ENCODE data around the gene GGACT. TPM values are rescaled to one million over a fixed set of nuclear protein-coding genes. Genes with fewer than 3 reads are reported as not detected.

GGACT gene
- total RNA-seq, 1 experiment from 2014 or later = 2.6 TPM

DNA sequence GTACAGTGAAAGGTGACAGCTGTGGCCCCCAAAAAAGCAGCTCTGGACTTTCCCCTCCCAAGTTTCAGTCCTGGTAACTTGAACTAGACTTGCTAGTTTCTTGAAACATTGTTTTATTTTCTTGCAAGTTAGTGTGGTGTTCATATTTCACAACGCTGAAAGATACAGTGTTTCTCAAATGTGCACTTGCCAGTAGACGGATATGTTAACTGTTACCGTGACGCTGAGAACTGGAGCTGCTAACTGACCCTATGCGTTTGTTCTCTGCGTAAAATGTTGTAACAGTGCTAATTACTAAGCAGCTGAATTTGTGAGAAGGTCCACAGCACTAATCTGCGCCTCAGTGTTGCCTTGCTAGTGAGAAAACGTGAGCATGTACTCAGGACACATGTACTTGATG, 79.6 kb downstream of the GGACT start:
- CTCF ChIA-PET = no interaction called here
- no peak overlapping the region for H3K4me3 Mint-ChIP-seq (ENCODE audit: low read depth, unreplicated experiment)
- BruUV-seq (replicated peaks) = no TSS peak
- no peak for DNase-seq
- H3K27me3 Mint-ChIP-seq (ENCODE audit: unreplicated experiment) = no peaks in the 10 kb centered on the region
- no peaks in the 10 kb centered on the region for H3K9me3 Mint-ChIP-seq (ENCODE audit: low read depth, unreplicated experiment)
- no peak overlapping the region for H3K27ac Mint-ChIP-seq (ENCODE audit: unreplicated experiment)
- H3K36me3 Mint-ChIP-seq (ENCODE audit: insufficient read depth, unreplicated experiment) = no peaks in the 10 kb centered on the region
- no peaks in the 10 kb centered on the region for H3K4me1 Mint-ChIP-seq (ENCODE audit: low read depth, unreplicated experiment)
- intact Hi-C loops (cut with micrococcal nuclease; ENCODE audit: unreplicated experiment) = no loop called here
- TF ChIP-seq, protein P1, sequence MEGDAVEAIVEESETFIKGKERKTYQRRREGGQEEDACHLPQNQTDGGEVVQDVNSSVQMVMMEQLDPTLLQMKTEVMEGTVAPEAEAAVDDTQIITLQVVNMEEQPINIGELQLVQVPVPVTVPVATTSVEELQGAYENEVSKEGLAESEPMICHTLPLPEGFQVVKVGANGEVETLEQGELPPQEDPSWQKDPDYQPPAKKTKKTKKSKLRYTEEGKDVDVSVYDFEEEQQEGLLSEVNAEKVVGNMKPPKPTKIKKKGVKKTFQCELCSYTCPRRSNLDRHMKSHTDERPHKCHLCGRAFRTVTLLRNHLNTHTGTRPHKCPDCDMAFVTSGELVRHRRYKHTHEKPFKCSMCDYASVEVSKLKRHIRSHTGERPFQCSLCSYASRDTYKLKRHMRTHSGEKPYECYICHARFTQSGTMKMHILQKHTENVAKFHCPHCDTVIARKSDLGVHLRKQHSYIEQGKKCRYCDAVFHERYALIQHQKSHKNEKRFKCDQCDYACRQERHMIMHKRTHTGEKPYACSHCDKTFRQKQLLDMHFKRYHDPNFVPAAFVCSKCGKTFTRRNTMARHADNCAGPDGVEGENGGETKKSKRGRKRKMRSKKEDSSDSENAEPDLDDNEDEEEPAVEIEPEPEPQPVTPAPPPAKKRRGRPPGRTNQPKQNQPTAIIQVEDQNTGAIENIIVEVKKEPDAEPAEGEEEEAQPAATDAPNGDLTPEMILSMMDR (IDR thresholded peaks at IDR 0.05; ENCODE audit: unreplicated experiment) = no peak

DNA sequence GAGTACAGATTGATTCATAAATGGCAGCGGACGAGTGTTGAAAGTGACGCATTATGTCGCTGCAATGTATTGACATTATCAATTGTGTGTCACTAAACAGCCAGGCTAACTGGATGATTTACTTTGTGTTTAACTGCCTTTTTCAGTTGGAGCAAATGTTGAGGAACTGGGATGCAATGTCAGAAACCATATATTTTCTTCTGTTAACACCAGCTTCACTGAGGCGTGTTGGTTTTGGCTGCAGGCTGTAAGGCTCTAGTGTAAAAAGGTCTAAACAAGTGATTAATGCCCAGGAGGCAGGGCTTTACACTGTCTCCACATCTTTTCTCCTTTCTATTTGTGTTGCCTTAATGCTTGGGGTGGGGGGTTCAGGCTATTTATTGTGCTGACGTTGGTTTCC, 80.1 kb downstream of the GGACT start:
- intact Hi-C loops (cut with micrococcal nuclease; ENCODE audit: unreplicated experiment) = no loop called here
- Mint-ChIP-seq H3K9me3 (ENCODE audit: low read depth, unreplicated experiment) (no peaks in the 10 kb centered on the region), H3K27ac (ENCODE audit: unreplicated experiment) (no peak overlapping the region), H3K4me3 (ENCODE audit: low read depth, unreplicated experiment) (no peak overlapping the region), H3K36me3 (ENCODE audit: insufficient read depth, unreplicated experiment) (no peaks in the 10 kb centered on the region), H3K4me1 (ENCODE audit: low read depth, unreplicated experiment) (no peaks in the 10 kb centered on the region), H3K27me3 (ENCODE audit: unreplicated experiment) (no peaks in the 10 kb centered on the region)
- CTCF ChIA-PET = interaction anchor here (0.6 kb wide), 1 partner anchor 92 kb away, joined by 3 read pairs; no protein-coding TSS in a partner anchor
- BruUV-seq (replicated peaks) = no TSS peak
- TF ChIP-seq, protein P1 (IDR thresholded peaks at IDR 0.05; ENCODE audit: unreplicated experiment) = no peak
- no peak for DNase-seq

- Mint-ChIP-seq H3K9me3 (ENCODE audit: low read depth, unreplicated experiment) (no peaks in the 10 kb centered on the region), H3K4me1 (ENCODE audit: low read depth, unreplicated experiment) (no peaks in the 10 kb centered on the region), H3K27me3 (ENCODE audit: unreplicated experiment) (no peaks in the 10 kb centered on the region), H3K36me3 (ENCODE audit: insufficient read depth, unreplicated experiment) (no peaks in the 10 kb centered on the region), H3K27ac (ENCODE audit: unreplicated experiment) (no peak overlapping the region), H3K4me3 (ENCODE audit: low read depth, unreplicated experiment) (no peak overlapping the region)
- TF ChIP-seq, protein P1 (IDR thresholded peaks at IDR 0.05; ENCODE audit: unreplicated experiment) = no peak
- no peak for DNase-seq
- BruUV-seq (replicated peaks) = no TSS peak
- CTCF ChIA-PET = no interaction called here
- intact Hi-C loops (cut with micrococcal nuclease; ENCODE audit: unreplicated experiment) = no loop called here
Measured at GRCh38 chr13:100506600-100507422, 81.8 kb downstream of the GGACT start.

- no peak overlapping the region for H3K4me3 Mint-ChIP-seq (ENCODE audit: low read depth, unreplicated experiment)
- no TSS peak for BruUV-seq (replicated peaks)
- no peaks in the 10 kb centered on the region for H3K4me1 Mint-ChIP-seq (ENCODE audit: low read depth, unreplicated experiment)
- no peak for DNase-seq
- TF ChIP-seq, protein P1 (IDR thresholded peaks at IDR 0.05; ENCODE audit: unreplicated experiment) = no peak
- intact Hi-C loops (cut with micrococcal nuclease; ENCODE audit: unreplicated experiment) = no loop called here
- CTCF ChIA-PET = no interaction called here
- no peak overlapping the region for H3K27ac Mint-ChIP-seq (ENCODE audit: unreplicated experiment)
- H3K9me3 Mint-ChIP-seq (ENCODE audit: low read depth, unreplicated experiment) = no peaks in the 10 kb centered on the region
- H3K36me3 Mint-ChIP-seq (ENCODE audit: insufficient read depth, unreplicated experiment) = no peaks in the 10 kb centered on the region
- H3K27me3 Mint-ChIP-seq (ENCODE audit: unreplicated experiment) = no peaks in the 10 kb centered on the region
Measured at GRCh38 chr13:100506154-100506553, 82.4 kb downstream of the GGACT start.

All from Calu3 (cell line).